ENCODE measurements around the gene BPHL.

DNA sequence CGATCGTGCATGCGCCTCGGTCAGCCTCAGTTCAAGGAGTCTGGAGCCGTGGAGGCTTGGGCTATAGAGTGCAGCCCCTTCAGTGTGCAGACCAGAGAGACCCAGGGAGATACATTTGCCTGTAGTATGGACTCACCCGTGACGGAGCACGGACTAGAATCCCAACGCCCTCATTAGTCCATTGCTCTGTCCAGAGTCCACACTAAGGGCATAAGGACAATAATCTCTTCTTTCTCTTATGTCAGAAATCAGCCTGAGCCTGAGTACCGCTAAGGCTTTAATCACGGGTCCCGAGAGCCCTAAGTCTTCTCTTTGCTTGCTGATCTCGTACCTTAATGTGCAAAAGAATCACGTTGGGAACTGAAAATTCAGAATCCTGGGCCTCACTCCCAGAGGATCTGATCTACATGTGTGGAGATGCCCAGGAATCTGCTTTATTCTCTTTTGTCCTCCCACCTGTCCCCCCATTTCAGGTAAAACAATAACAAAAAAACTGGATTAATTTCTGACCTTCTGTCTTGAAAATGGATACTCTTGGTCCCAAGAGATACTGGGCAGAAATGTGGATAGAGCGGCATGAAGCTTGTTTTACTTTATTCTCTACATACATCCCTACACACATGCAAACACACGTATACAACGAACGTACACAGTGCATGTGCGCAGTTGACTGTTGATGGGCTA, 671 bp downstream of the BPHL start:
- TF ChIP-seq, protein P1, sequence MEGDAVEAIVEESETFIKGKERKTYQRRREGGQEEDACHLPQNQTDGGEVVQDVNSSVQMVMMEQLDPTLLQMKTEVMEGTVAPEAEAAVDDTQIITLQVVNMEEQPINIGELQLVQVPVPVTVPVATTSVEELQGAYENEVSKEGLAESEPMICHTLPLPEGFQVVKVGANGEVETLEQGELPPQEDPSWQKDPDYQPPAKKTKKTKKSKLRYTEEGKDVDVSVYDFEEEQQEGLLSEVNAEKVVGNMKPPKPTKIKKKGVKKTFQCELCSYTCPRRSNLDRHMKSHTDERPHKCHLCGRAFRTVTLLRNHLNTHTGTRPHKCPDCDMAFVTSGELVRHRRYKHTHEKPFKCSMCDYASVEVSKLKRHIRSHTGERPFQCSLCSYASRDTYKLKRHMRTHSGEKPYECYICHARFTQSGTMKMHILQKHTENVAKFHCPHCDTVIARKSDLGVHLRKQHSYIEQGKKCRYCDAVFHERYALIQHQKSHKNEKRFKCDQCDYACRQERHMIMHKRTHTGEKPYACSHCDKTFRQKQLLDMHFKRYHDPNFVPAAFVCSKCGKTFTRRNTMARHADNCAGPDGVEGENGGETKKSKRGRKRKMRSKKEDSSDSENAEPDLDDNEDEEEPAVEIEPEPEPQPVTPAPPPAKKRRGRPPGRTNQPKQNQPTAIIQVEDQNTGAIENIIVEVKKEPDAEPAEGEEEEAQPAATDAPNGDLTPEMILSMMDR (IDR thresholded peaks at IDR 0.05): no peak
- no peak for TF ChIP-seq ZFX (IDR thresholded peaks at IDR 0.05; ENCODE audit: borderline replicate concordance)

Measured in 22Rv1 (cell line).